ENCODE results near the gene C3orf20.

DNA sequence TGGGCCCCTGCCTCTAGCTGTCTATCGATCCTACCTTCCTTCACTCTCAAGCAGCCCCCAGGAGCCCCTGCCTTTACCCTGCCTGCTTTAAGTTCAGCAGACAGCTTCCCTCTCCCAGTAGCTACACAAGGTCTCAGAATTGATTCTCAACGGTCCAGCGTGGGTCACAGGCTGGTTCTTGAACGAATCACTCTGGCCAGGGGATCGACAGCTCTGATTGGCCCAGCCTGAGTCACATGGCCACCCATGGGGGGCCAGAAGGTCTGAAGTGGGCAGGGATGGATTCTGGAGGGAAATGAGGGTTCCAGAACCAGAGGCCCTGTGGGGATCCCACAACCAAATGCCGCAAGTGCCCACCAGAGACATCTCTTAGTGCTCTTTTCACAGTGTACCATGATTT, 47.1 kb upstream of the C3orf20 start:
- TF ChIP-seq, protein P1, sequence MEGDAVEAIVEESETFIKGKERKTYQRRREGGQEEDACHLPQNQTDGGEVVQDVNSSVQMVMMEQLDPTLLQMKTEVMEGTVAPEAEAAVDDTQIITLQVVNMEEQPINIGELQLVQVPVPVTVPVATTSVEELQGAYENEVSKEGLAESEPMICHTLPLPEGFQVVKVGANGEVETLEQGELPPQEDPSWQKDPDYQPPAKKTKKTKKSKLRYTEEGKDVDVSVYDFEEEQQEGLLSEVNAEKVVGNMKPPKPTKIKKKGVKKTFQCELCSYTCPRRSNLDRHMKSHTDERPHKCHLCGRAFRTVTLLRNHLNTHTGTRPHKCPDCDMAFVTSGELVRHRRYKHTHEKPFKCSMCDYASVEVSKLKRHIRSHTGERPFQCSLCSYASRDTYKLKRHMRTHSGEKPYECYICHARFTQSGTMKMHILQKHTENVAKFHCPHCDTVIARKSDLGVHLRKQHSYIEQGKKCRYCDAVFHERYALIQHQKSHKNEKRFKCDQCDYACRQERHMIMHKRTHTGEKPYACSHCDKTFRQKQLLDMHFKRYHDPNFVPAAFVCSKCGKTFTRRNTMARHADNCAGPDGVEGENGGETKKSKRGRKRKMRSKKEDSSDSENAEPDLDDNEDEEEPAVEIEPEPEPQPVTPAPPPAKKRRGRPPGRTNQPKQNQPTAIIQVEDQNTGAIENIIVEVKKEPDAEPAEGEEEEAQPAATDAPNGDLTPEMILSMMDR (conservative IDR thresholded peaks at IDR 0.05; ENCODE audit: low read depth, low read length) = no peak
- no peak for TF ChIP-seq EZH2 (IDR thresholded peaks at IDR 0.05; ENCODE audit: low read length, unreplicated experiment)

Measured in PC-3 (cell line).